Stimulated activated CD4-positive, alpha-beta T cell treated with anti-CD3 and anti-CD28 coated beads, Interleukin-2, amount 100 ng/mL, for 4 hours (primary cell): ENCODE results near the gene KLHL29.

Experiments used
- DNase-seq: peaks from one replicate; pipeline ENCODE4 v3.0.0-alpha.2; 2020; ENCODE audit warnings: low read depth

Gene KLHL29

GRCh38 chr2:23660237-23660636, 275.3 kb downstream of the KLHL29 start:
- DNase-seq: no peak

- no peak for DNase-seq
Measured at GRCh38 chr2:23661276-23662050, 276.5 kb downstream of the KLHL29 start.

- DNase-seq: no peak
Measured at GRCh38 chr2:23662466-23662865, 277.5 kb downstream of the KLHL29 start.

DNA sequence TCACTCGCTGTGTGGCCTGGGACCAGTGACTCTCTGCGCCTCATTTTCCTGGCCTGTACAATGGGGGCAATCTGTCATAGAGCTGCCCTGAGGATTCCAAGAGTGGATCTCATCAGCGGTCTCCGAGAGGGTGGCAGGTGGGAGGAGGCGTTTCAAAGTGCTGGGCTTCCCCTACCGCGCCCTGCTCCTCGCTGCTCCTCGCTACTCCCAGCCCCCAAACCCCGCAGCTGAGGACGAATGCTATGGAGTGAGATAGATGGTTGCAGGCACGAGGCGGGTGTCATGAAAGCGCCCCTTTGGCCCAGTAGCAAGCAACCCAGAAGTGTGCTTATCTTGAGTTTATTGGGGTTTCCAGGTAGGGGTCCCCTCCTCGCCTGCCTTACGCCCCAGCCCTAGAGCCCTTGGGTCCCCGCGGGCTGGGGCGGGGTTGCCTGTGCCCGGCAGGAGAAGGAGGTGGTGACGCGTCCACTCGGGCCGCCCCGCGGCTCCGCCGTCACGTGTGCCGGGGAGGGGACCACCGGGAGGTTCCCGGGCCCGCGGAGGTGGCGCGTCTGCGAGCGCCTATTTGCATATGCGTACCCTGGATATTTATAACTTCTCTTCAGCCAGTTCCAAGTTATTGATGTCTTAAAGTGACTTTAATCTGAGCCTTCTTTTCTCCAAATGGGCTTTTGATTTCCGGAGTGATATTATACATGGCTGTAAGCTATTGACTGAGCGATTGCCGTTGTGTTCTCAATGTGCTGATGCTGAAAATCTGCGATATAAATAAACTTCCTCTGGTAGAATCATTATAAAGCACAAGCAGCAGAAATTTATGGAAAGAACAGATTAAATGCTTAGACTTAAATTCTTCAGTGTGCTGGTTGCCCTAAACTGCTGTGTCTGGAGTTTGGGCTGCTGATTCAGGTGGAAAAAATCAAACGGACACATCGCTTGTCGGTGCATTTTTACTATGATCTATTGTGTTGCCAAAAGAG, 278.3 kb downstream of the KLHL29 start:
- DNase-seq: no peak

- no peak for DNase-seq
Measured at GRCh38 chr2:23664066-23664788, 279.2 kb downstream of the KLHL29 start.

DNA sequence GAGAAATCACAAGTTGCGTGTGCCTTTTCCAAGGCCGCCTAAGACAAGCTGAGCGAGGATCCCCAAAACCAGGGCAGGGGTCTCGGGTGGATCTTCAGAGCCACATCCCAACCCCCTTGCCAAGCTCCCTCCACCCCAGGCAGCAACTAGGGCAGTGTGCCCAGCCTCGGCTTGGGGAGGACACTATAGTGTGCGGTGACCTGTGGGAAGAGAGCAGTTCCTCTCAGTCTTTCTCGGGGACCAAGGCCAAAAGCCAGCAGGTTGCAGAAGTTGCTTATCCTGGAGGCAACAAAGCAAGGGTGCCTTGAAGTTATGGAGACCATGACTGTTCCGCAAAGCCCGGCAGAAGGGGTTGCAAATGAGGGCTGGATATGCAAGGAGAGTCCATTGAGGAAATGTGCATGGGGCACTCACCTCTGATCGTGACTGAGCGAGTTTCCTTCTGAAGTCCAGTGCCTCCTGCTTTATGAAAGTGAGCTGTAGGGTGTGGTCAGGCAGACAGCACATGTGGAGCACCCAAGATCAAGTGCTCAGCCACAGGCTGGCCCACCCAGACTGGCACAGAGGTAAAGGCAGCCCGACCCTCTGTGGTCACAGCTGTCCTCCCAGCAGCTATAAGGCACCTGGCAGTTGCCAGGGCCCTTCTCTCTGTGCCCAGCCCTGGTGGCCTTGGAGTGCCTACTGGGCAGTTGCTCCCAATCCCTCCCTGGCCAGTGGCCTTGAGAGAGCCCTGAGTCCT, 281.4 kb downstream of the KLHL29 start:
- no peak for DNase-seq

DNA sequence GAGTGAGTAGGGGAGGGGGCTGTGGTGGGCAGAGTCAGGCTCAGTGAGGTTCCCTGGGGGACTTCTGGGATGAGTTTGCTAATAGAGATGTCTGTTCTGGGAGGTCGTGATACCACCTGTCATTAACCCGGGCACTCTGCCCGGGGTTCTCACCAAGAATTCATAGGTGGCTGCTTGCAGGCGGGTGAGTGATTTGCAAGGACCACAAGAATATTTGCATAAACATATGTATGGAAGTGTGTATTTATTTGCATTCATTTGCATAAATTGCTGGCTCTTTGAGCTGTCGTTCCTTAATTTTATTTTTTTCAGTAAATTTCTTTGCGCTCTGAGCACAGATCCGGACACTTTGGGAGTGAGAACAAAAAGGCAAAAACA, 282.0 kb downstream of the KLHL29 start:
- DNase-seq: no peak

GRCh38 chr2:23668756-23669304, 283.9 kb downstream of the KLHL29 start:
- no peak for DNase-seq

DNA sequence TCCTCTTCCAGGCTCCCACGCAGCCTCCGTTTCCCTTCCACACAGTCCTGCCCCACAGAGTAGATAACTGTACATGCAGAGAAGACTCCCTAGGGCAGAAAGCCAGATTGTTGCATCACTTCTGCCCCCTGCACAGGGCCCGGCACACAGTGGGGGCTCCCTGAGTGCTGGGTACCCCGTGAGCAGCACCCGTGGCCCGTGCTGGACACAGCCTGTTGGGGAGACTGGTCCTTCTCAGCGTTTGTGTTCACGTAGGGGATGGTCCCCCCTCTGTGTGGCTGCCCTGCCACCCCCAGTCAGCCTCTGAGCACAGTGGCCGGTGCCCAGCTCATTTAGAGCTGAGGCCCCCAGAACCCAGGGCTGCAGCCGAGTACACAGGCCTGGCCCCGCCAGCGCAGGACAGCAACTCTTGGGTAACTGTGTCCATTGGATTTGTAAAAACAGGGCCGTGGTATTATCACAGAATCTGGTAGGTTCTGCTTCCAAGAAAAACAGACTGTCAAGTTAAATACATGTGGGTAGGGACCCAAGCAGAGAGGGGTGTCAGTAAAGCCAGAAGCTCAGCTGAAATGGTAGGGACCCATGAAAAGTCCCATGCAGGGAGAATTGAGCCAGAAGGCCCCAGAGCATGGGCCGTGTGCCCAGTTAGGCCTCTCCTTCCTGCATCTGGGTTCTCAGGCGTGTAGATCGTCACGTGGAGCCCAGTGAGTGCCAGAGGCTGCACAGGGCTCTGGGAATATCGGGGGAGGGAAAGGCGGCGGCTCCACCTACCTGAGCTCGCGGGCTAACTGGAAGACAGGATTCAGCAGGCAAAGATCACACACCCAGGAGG, 284.6 kb downstream of the KLHL29 start:
- DNase-seq: no peak

DNA sequence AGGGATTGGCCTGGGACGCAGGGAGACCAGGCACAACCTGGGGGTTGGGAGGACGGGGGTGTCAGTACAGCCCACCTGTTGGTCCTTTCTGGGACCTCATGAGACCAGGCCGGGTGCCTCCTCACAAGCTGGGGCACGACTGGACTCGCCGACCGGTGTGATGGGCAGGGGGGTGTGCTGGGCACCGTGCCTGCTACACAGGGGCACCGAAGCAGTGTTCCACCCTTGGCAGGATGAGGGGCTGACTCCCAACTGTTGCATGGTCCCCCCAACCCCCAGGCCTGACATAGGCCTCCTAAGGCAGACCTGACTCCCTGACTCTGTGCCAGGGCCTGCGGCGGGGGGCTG, 285.2 kb downstream of the KLHL29 start:
- no peak for DNase-seq

DNA sequence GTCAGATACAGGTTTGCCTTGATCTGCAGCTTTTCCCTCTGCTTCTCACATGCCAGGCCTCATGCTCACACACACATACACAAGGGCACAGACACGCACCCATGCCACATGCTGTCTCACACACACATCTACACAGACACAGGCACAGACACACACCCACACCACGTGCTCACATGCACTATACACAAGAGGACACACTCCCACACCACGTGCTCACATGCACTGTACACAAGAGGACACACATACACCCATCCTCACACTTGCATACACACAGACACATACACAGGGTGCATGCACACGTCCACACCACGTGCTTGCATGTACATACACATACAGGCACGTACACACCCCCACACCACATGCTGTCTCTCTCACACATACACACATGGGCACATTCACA, 288.1 kb downstream of the KLHL29 start:
- no peak for DNase-seq

- DNase-seq: no peak
Measured at GRCh38 chr2:23673830-23674679, 289.1 kb downstream of the KLHL29 start.

DNA sequence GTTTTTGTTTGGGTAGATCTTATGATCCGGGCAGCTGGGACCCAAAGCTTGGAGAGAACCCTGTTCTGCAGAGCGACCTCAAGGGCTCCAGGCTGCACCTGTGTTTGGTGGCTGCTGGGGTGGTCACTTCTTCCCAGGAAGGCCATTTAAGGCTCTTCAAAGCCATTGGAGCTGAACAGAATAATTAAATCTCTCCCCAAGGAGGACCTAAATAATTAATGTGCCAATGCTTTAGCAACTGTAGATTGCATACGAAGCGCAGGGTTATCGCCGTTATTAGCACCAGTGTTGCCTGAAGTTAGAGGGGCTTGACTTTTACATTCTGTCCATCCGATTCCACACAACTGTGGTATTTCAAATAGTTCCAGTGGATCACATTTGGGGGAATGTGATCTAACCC, 290.5 kb downstream of the KLHL29 start:
- no peak for DNase-seq

- DNase-seq: no peak
Measured at GRCh38 chr2:23677836-23678235, 292.9 kb downstream of the KLHL29 start.

DNA sequence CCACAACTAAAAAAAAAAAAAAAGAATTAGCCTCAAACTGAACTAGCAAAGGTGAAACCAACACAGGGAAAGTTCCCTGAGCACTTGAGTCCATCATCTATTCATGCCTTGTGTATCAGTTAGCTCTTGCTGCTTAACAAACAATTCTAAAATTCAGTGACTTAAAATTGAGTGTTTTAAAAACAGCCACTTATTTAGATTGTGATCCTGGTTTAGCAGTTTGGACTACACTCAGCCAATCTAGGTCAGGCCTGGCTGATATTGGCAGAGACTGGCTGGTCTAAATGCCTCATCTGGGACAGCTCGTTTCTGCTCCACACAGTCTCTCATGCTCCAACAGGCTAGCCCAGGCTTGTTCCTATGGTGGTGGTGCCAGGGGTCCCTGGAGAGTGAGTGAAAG, 294.1 kb downstream of the KLHL29 start:
- DNase-seq: no peak

GRCh38 chr2:23680951-23681350, 296.0 kb downstream of the KLHL29 start:
- no peak for DNase-seq

DNA sequence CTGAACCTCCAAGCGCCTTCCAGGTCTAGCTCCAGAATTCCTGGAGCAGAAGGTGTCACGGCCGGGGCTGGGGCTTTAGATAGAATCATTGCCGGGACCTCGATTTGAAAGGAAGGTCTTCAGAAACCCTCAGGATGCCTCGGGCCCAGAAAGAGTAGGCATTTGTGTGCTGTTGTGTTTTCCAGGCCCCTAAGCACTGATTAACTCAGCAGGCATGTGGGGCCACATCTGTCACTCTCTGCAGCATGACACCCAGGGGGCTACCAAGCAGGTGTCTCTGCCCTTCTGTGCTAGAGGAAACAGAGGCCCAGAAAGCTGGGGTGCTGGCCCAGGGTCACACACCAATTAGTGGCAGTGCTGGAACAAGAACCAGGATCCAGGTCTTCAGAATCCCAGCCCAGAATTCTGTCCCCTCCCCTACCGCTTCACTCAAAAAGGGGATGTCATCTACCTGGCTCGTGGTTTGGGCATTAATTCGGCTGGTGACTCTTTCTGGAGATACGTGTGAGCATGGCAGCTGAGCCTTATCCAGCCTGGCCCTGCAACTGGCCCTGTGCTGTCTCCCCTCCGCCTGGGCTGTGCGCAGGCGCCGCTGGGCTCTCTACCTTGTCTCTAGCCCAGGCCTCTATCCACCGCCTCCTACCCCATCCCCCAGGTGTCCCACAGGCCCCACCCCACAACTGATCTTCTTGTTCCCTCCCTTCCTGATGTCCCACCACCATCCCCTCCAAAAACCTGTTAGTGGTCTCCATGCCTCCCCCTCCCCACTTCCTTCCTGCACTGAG, 296.6 kb downstream of the KLHL29 start:
- DNase-seq: no peak

GRCh38 chr2:23682481-23682880, 297.5 kb downstream of the KLHL29 start:
- DNase-seq: no peak

- DNase-seq: no peak
Measured at GRCh38 chr2:23683001-23683400, 298.0 kb downstream of the KLHL29 start.
